GM21360 (cell line): ENCODE results near the gene RPTOR.

Experiments
- ATAC-seq: cut with Tn5 transposase; IDR thresholded peaks from one replicate; pipeline ENCODE4 v1.9.1; 2021; ENCODE audit warnings: mild to moderate bottlenecking, moderate library complexity; ENCODE audit not compliant: unreplicated experiment

RPTOR gene

GRCh38 chr17:80585890-80586845 is 41.5 kb downstream of the RPTOR start:
- no peak for ATAC-seq

GRCh38 chr17:80586846-80587228 is 42.2 kb downstream of the RPTOR start:
- ATAC-seq: no peak

DNA sequence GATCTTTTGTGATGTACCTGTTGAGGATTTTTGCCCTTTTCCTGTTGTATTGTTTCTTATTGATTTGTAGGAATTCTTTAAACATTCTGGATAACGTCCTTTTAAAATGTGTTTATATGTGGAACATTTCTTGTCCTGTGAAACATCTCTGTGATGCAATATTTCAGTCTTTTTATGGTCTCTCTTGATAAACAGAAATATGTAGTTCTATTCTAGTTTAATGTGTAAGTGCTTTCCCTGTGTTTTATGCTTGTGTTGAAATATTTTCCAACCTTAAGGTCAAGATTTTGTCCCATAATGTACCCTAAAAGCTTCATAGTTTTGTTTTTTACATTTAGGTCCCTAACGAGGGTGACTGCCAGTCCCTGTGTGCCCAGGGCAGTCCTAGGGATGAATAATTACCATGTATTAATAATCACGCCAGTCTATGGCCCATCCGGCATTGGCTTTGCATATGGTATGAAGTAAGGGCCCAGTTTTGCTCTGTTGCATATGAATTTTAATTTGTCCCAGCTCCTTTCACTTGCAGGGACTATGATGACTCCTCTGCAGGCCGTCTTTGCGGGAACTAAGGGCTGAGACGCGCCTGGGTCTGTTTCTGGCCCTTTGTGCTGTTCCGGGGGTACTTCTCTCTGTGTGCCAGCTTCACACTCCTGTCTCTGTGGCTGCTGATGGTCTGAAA is 44.2 kb downstream of the RPTOR start:
- no peak for ATAC-seq

GRCh38 chr17:80591788-80592187 is 47.1 kb downstream of the RPTOR start:
- ATAC-seq: no peak

DNA sequence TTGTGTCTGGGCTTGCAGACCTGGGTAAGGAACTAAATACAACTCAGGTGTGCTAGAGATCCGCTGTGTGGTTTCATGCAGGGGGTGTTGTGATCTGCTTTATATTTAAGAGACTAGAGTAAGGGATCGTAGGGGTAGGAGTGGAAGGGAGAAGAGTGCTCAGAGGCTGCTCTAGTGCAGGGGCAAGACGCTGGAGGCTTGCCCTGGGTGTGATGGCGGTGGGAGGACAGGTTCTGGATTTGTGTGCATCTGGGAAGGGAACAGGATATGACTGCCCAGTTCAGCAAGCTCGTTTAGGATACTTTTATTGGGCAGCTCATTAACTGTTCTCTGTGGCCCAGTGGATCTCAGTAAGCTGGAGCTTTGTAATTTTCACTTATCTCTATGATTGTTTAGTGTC is 47.6 kb downstream of the RPTOR start:
- ATAC-seq: no peak

GRCh38 chr17:80593181-80593580 is 48.5 kb downstream of the RPTOR start:
- no peak for ATAC-seq

DNA sequence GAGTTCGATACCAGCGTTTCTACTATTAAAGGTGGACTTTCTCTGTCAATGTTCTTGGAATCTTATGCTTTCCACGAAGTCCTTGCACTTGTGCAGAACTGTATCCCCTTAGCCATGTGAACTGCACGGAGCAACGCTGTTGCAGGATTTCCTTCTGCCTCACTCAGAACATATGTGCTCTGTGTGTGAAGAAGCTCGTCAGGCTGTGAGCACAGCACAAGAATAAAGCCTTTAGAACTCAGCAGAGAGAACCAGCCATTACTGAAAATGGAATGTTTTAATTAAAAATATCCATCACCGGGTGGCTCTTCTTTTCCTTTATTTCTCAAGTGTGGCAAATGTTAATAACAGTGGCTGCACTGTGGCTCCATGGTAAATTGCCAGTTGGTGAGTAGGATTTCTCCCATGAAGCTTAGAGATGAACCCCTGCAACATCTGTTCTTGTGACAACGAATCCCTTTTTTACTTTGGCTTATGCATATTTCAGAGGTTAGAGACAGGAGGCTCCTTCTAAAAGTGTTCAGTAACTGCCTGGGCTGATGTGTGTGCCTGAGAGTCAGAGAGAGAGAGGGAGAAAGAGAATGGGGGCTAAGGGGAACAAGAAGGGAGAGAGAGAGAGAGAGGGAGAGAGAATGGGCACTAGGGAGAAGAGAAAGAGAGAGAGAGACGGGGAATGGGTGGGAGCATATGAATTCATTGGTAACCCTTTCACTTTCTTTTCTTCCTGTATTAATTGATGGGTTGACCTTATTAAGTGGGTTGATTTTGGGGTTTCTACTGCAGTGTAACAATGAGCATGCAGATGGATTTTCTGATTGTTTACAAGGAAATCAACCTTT is 50.0 kb downstream of the RPTOR start:
- no peak for ATAC-seq

GRCh38 chr17:80596760-80597608 is 52.3 kb downstream of the RPTOR start:
- ATAC-seq: no peak

- ATAC-seq: no peak
Observed at GRCh38 chr17:80598813-80599545, 54.3 kb downstream of the RPTOR start.

DNA sequence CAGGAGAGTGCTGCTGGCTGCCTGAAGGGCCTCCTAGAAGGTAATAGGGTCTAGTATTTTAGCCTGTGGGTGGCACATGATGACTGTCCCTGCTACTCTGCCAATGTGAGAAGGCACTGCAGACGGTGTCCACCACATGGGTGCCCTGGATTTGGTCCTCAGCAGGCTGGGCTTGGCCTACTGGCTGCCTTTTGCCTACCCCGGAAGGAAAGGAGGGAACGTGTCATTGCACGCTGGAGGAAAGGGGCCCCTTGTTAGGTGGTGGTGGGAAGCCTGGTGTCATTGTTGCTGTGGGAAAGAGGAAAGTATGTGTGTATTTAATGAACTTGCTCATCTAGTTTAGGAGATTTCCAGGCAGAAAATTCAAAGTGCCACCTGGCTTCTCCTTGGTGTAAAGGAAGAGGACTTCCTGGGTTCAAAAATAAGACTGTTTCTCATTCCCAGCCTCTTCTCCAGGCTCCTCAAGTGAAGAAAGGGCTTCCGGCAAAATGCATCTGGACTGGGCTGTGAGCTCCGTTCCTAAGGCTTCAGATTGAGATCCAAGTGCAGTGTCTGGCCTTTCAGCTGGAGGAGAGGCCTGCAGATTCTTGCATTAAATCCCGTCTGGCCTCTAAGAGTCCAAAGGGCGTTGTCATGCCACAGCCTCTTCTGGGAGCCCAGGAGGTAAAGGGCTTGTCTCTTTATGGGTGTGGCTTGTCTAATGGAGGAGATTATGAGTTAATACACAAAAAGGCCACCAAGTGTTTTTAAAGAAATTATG is 55.1 kb downstream of the RPTOR start:
- no peak for ATAC-seq

- ATAC-seq: no peak
Observed at GRCh38 chr17:80601146-80601545, 56.5 kb downstream of the RPTOR start.

GRCh38 chr17:80603396-80603795 is 58.8 kb downstream of the RPTOR start:
- ATAC-seq: no peak

DNA sequence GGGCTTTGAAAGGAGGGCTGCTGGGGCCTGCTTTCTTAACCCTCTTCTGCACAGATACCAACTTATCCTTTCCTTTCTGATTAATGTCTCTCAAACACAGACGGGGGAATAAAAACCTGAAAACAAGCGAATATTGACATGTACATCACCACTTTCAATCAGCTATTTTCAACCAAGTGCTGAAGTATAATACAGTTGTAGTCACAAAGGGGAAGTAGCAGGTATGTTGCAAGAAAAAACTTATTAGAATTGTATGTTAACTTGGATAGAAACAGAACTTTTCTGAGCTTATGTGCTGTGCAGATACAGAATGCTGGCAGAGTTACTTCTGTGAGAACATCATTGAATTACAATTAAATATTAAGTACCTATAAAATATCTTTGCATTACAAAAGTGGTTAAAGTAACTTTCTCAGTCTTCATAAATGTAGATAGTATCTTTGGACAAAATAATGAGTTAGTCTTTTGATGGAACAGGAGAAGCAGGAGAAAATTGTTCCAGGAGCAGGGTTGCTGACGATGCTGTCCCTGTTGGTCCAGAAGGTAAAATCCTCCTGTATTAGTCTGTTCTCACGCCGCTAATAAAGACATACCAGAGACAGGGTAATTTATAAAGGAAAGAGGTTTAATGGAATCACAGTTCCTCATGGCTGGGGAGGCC is 59.5 kb downstream of the RPTOR start:
- no peak for ATAC-seq

DNA sequence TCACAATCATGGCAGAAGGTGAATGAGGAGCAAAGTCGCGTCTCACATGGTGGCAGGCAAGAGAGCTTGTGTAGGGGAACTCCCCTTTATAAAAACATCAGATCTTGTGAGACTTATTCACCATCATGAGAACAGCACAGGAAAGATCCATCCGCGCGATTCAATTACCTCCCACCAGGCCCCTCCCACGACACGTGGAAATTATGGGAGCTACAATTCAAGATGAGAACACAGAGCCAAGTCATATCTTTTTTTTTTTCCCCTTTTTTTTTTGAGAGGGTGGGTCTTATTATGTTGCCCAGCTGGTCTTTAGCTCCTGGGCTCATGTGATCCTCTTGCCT is 60.0 kb downstream of the RPTOR start:
- ATAC-seq: no peak

DNA sequence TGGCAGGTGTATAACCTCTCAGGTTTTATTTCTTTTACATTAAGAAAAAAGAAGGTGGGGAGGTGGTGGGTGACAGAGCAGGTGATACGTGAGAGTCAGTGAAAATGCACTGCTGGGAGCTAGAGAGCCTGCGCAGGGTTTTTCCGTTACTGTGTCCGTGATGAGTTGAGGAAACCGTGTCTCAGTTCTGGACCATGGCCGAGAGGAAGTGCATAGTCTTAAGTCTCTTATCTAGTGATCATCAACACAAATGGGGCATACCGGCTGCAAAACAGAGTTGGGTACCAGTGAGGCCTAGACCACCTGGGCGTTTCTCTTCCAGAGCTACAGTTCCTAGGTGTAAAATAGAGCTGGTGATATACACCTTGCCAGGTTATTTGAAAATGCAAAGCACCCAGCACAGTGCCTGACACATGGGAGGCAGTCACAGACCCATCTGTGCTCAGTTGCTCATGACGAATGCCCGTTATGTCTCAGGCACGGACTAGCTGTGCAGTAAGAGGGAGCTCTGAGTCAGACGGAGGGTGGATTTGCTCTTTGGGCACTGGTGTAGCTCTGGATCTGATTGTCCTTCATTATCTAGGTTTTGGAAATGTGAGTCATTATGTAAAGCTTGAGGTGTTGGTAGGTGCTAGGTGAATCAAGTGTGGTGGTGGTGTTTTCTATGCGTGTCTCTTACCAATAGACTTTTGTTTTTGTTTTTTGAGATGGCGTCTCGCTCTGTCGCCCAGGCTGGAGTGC is 60.9 kb downstream of the RPTOR start:
- ATAC-seq: peak; percentile 88

GRCh38 chr17:80608326-80608725 is 63.7 kb downstream of the RPTOR start:
- ATAC-seq: no peak

- ATAC-seq: no peak
Observed at GRCh38 chr17:80609757-80610156, 65.1 kb downstream of the RPTOR start.

GRCh38 chr17:80611816-80612215 is 67.2 kb downstream of the RPTOR start:
- ATAC-seq: no peak
